Stimulated activated CD4-positive, alpha-beta T cell treated with anti-CD3 and anti-CD28 coated beads, TNF-alpha, amount 100 ng/mL, for 4 hours (primary cell): ENCODE data around the gene RALGAPB.
"Not testable (repeated sequence)": the region's sequence is repeated elsewhere in the genome, so short reads cannot be mapped to it uniquely, and the experiment has no call there.

Experiments
- DNase-seq, 3 experiments: peaks; one replicate each; pipeline ENCODE4 v3.0.0-alpha.2; 2020; ENCODE audit warnings: low read depth in 3 of 3

RALGAPB gene

DNA sequence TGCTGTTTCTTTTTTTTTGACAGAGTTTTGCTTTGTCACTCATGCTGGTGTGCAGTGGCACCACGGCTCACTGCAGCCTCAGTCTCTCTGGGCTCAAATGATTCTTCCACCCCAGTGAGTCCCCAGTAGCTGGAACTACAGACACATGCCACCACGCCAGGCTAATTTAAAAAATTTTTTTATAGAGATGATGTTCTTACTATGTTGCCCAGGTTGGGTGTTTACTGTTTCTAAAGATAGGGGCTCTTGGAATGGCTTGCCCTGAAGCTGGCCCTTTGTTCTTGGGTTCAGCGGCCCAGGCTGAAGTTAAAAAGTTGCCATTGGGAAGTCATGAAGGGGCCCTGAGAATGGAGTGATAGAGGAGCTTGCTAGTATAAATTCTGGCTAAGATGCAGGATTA lies 16.5 kb downstream of the RALGAPB start:
- no peak for DNase-seq

DNA sequence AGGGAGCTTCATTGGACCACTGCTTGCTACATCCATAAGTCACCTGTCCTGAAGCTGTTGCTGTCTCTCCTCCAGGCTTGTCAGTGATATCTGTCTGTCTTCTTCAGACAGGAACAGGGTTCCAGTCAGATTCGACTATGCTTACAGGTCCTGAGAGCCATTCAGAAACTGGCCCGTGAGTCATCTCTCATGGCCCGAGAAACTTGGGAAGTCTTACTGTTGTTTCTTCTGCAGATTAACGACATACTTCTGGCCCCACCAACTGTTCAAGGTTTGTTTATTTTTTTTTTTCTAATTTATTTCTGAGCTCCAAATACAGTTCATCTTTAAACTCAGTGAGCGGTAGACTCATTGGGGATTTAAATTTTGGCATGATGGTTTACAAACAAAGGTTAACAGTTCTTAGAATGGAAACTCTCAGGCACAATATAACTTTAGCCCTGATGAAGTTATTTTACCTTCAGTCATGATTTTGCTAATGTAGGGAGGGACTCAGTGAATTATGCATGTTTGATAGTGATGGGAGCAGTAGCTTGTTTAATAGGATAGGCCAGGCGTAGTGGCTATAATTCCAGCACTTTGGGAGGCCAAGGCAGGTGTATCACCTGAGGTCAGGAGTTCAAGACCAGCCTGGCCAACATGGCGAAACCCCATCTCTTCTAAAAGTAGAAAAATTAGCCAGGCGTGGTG lies 24.7 kb downstream of the RALGAPB start:
- DNase-seq, result no peak

DNA sequence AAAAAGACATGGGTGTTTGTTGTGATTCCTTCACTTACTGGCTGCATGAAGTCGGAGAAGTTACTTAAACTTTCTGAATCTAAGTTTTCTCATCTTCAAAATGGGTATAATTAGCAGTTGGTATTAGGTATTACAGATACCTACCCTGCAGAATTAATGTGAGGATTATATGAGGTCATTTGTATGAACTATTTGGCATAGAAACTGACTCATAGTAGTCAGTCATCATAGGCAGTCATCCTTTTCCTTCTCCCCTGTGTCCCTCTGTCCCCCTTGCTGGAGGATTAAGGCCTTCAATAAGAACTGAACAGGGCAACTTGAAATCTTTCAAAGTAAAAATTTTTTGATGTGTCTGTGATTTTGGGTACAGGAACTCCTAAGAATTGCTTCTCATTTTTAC lies 26.3 kb downstream of the RALGAPB start:
- DNase-seq, result no peak

DNA sequence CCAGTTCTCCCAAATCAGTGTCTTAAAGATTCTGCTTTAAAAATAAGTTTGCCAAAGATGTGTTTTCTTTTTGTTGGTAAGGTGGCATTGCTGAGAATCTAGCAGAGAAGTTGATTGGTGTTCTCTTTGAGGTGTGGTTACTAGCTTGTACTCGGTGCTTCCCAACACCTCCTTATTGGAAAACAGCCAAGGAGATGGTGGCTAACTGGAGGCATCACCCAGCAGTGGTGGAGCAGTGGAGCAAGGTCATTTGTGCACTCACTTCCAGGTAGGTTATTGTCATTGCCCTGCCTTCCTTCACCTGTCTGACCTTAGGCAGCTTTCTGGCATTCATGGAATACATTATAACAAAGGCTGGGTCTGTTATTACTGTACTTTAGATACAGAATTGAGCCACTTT lies 26.7 kb downstream of the RALGAPB start:
- DNase-seq, result no peak

DNA sequence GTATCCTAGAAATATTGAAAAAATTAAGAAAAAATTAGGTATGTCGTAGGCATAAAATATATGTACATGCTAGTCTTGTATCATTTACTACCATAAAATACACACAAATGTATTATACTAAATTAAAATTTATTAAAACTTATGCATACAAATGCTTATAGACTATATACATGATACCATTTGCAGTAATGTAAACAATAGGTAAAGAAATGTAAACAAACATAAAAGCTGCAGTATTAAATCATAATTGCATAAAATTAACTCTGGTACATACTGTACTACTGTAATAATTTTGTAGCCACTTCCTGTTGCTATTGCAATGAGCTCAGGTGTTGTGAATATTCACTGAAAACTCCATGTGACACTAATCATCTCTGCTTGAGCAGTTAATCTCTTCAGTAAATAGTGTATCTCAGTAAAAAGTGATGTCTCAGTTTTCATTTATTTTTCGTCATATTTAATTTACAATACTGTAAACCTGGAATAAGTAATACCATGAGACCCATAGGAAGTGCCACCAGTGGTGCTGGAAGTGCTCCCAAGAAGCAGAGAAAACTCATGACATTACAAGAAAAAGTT lies 29.3 kb downstream of the RALGAPB start:
- DNase-seq, result no peak

DNA sequence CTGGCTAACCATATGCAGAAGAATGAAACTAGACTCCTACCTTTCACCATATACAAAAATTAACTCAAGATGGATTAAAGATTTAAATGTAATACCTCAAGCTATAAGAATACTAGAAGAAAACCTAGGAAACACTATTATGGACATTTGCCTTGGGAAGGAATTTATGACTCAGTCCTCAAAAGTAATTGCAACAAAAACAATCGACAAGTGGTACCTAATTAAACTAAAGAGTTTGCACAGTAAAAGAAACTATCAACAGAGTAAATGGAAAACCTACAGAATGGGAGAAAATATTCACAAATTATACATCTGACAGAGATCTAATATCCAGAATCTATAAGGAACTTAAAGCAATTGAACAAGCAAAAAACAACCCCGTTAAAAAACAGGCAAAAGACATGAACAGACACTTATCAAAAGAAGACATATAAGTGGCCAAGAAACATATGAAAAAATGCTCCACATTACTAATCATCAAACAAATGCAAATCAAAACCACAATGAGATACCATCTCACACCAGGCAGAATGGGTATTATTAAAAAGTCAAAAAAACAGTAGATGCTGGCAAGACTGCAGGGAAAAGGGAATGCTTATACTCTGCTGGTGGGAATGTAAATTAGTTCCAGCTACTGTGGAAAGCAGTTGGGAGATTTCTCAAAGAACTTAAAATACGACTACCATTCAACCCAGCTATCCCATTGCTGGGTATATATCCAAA lies 31.9 kb downstream of the RALGAPB start:
- no peak for DNase-seq

DNA sequence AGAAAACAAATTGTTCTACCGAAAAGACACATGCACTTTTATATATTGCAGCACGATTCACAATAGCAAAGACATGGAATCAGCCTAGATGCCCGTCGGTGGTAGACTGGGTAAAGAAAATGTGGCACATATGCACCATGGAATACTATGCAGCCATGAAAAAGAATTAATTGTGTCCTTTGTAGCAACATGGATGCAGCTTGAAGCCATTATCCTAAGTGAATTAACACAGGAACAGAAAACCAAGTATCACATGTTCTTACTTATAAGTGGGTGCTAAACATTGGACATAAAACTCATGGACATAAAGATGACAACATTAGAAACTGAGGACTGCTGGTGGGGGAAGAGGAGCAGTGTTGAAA lies 32.4 kb downstream of the RALGAPB start:
- no peak for DNase-seq

DNA sequence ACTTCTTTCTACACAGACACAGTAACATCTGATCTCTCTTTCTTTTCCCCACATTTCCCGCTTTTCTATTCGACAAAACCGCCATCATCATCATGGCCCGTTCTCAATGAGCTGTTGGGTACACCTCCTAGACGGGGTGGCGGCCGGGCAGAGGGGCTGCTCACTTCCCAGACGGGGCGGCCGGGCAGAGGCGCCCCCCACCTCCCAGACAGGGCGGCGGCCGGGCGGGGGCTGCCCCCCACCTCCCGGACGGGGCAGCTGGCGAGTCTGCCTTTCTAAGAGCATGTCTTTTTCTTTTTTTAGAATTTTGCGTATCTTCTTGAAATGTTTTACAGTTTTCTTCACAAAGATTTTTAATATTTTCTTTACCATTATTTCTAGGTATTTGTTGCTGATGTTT lies 39.1 kb downstream of the RALGAPB start:
- not testable (repeated sequence) for DNase-seq

DNA sequence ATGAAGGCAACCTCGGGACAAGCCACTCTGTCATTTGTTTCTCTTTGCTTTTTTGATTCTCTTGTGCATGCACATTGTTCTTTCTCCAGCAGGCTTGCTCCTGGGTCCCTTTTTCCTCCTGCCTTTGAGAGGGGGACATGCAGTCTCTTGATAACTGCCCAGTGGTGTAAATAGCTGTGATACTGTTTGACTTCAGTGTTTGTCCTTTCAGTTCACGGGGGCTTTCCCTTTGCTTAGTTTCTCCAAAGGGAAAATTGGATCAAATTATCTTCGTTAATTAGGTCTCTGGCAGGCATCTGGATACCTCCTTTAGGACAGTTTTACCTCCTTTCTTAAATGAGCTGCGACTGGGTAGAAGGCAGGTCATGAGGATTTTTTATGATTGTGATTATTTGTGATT lies 41.5 kb downstream of the RALGAPB start:
- DNase-seq, result no peak

DNA sequence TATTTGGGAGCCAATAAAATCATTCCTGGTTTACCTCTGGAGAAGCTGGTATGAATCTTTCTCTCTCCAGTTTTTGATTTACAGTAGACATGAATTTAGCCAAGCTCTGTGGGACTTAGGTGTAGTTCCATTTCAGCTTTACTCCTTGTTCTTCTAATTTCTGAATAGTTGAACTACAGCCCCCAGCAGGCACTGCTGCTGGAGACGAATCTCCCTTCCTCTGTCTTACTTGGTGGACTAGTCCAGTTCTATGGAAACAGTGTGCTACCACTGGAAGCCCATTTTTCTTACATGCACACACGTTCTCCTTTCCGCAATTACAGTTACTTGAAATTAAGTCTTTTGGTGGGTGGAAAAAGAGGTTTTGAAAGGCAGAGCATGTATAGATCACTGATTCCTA lies 42.3 kb downstream of the RALGAPB start:
- DNase-seq, result no peak

DNA sequence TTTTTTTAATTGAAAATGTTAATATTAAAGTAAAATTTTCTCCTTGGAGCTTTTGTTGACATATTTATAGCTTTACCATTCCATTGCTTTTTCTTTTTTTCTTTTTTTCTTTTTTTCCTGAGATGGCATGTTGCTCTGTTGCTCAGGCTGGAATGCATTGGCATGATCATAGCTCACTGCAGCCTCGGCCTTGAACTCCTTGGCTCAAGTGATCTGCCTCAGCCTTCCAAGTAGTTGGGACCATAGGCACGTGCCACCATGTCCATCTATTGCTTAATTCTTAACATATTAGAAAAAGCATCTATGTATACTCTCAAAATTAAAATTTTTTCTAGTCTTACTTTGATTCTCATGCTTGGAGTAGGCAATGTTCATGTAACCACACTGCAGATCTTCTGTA lies 43.0 kb downstream of the RALGAPB start:
- no peak for DNase-seq

DNA sequence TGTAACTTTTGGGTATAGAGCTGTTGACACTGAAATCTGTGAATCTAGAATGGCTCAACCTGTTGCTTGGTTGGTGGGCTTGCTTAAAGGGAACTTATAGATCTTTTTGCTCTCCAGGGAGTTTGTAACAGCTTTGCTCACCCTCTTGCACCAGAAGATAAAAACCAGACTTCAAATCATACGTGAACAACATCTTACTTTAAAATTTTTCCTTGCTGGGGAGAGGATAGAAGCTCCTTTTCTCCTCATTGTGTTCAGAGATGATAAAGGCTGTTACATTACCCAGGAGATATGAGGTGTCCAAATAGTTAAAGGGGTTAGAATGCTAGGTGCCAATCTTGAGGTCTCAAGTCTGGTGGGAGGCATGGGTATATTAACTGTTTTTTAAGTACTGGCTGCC lies 46.8 kb downstream of the RALGAPB start:
- DNase-seq, result no peak

DNA sequence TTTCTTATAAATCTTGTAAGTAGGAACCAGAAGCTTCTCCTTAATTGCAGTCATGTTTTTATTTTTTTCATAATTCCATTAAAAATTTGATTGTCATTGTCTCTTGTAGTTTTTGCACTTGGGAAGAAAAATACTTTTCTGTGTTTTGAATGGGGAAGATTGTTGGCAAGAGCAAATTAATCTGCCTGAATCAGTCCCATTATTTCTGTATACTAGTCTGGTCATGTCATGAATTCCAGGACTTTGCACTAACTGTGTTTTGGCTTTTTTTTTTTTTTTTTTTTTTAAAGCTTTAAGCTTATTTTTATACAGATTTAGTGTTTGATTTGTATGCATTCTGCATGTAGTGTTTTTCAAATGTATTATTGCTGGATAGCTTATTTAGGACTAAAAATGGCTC lies 47.6 kb downstream of the RALGAPB start:
- no peak for DNase-seq

DNA sequence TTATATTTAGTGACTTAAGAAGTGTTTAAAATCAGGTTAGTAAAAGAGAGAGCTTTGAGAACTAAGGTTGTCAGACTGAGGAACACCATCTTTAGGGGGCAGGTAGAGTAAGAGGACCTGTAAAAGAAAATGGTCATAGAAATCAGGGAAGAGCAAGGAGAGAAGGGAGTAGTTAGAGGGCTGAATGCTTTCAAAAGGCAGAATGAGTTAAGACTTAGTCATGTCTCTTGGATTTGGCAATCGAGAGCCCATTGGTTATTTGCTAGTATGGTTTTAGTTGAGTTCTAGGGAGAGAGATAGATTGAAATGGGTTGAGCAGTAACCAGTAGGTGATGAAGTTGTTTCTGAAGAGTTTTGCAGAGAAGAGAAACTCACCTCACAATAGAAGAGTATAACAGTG lies 51.1 kb downstream of the RALGAPB start:
- DNase-seq, result no peak

DNA sequence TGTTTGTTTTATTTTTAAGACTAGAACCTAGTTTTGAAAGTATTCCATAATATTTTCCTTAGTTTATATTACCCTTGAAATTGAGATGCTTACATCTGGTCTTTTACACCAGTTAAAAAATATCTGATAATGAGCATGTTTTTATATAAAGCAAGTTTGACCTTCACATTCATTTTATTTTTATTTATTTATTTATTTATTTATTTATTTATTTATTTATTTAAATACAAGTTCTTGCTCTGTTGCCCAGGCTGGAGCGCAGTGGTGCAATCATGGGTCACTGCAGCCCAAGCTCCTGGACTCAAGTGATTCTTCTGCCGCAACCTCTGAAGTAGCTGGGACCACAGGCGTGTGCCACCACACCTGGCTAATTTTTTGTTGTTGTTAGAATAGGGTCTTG lies 55.5 kb downstream of the RALGAPB start:
- no peak for DNase-seq

DNA sequence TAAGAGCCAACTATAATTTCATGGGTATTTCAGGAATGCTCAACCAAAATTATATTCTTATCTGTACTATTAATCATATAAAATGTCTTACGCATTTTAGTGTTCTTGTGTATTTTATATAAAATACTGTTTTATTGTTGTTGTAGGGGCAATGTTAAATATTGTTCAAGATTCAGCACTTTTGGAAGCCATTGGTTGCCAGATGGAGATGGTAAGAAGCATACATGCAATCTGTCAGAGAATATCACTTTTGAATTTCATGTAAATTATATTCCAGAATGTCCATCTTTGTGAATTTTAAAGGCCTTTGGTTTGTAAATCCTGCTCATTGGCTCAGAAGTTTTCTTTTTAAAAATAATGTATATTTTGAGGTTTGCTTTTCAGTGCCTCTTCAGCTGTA lies 58.4 kb downstream of the RALGAPB start:
- DNase-seq, result no peak

DNA sequence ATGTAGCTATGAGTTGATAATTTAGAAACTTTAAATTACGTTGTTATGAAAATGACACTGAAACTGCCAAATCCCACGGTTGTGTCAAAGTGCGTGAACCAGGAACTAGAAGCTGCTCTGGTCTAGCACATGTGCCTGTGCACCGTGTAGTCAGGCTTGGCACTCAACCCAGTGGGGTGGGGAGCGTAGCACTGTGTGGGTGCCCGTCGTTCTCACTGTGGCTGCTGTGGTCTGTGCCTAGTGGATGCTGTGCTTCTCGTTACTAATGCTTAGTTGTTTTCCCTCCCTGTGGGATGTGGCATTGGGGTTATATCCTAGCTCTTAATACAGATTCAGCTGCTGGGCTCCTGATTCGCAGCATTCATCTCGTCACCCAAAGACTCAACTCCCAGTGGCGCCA lies 62.1 kb downstream of the RALGAPB start:
- no peak for DNase-seq

DNA sequence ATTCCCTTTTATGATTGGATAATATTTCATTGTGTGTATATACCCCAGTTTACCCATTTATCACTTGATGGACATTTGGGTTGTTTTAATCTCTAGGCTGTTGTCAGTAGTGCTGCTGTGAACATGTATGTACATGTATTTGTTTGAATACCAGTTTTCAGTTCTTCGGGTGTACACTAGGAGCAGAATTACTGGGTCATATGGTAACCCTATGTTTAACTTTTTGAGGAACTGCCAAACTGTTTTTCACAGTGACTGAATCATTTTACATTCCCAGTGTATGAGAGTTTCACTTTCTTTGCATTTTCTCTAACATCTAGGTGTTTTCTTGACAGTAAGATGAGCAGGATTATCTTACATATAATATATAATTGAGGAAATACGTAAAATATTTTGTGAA lies 63.7 kb downstream of the RALGAPB start:
- no peak for DNase-seq

DNA sequence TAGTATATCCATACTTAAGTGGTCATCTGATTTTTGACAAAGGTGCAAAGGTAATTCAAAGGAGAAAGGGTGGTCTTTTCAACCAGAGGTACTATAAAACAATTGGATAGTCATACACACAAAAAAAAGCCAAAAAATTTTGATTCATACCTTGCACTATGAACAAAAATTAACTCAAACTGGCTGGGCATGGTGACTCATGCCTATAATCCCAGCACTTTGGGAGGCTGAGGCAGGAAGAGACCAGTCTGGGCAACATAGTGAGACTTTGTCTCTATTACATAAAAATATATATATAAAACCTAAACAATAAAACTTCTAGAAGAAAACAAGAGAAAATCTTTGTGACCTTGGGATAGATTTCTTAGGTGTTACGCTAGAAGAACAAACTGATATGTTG lies 64.5 kb downstream of the RALGAPB start:
- DNase-seq, result no peak

DNA sequence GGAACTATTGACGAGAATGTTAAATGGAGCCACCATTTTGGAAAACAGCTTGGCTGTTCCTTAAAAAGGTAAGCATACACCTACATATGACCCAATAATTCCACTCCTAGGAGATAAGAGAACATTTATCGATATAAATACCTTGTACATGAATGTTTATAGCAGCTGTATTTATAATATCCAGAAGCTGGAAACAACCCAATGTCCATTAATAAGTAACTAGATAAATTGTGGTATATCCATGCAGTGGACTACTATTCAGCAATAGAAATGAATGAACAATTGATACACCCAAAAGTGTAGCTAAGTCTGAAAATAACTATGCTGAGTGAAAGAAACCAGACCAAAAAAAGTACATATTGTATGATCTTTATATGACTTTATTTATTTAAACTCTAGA lies 66.1 kb downstream of the RALGAPB start:
- DNase-seq, result no peak

DNA sequence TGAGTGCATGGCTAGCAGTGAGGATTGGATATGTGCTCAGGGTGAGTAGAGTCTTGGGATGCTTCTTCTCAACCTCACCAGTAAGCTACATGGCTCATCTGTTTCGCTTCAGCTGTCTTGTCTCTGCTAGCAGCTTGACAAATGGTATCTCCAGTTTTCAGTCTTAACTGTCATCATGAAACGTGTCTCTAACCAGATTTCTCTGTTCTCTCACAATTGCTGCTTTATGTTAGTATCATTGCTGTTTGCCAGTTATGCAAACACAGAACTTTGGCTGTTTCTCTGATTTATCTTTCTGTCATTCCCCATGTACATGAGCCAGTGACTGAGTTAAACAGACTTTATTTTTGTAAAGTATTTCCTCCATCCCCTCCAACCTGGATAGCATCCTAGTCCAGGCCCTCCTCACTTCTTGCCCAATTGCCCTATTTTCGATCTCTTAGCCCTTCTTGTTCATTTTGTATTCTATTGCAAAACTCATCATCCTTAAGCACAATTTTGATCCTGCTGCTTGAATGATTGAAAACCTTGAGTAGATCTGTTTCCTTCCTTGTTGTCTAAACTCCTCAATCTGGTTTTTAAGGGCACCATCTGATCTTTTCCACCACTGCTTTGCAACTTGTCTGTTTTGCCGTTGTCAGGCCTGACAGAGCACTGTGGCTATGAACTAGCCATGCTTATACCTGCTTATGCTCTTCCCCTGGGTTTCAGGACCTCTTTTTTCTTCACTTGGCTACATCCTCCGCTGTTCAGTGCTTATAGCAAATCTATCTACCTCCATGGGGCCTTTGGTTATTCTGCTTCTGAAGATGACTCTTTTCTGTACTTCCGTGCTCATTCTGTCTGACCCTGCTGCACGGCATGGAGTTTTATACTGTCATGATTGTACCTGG lies 70.6 kb downstream of the RALGAPB start:
- no peak for DNase-seq

DNA sequence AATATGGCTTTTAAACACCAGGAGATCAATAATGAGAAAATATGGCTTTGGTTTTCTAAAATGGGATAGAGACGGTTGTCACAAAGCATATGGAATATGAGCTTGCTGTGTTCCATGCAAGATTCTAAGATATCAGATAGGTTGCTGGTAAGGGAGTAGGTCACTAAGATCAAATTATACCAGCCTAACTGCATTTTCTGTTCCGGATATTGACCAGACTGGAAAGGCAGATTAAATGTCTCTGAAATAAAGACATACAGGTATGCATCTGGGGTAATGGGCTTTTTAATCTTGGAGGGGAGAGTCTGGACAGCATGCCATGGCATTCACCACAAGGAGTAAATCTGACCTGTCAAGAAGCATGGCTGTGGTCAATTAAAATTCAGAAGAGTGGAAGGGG lies 73.1 kb downstream of the RALGAPB start:
- DNase-seq, result no peak
